HG02870 (cell line): ENCODE data around the gene FKBP8.

Experiments
- ATAC-seq: cut with Tn5 transposase; IDR thresholded peaks from one replicate; pipeline ENCODE4 v1.9.1; 2021; ENCODE audit warnings: mild to moderate bottlenecking, moderate library complexity; ENCODE audit not compliant: unreplicated experiment

Gene FKBP8

DNA sequence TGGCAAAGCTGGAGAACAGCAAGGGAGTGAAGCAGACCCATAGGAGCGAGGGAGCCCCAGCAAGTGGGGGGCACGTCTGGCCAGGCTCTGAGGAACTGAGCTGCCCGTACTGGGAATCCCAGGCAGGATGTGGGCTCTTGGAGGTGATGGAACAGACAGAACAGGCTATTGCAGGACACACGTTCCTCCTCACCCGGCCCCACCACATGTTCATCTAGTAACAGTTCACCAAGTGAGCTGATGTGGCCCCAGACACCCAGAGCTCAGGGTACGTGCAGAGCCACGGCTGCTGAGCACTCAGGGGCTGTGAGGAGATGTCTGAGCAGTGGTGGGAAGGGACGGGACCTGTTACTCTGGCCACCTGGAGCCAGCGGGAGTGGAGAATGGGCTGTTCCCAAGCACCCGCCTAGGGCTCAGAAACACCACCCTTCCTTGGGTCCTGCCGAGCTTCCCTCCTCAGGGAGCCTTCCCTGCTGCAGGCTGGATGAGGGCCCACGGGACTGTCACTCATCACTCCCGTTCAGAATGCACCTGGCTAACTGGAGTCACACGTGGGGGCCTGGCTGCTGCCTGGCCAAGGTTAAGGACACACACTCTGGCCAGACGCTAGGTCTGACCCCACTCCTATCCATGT is 39.9 kb downstream of the FKBP8 start:
- ATAC-seq = no peak

DNA sequence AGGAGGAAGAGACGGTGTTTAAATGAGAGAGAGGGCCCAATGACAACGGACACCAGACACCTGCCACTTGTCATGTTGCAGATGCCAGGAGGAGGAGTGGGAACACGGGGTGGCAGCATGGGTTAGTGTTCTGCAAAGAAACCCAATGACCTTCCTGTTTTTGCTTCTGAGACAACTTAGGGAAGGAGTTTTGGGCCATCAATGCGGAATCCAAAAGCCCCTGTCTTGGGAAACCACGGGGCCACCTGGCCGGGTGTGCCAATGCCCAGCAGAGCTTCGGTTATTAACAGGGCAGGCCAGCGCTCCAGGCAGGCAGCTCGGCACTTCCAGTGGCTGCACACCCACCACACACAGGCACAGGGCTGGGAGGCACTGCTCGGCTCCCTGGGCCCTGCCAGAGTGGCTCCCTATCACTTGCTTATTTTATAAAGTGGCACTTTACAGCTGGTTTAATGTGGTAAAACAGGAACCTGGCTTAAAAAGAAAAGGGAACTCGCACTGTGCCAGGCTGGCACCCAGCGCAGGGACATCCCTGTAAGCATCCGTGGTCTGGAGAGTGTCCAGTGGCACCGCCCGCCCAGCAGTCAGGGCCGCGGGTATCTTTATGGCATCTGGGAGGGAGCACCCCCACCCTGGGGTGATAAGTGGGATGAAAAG is 40.6 kb downstream of the FKBP8 start:
- no peak for ATAC-seq

DNA sequence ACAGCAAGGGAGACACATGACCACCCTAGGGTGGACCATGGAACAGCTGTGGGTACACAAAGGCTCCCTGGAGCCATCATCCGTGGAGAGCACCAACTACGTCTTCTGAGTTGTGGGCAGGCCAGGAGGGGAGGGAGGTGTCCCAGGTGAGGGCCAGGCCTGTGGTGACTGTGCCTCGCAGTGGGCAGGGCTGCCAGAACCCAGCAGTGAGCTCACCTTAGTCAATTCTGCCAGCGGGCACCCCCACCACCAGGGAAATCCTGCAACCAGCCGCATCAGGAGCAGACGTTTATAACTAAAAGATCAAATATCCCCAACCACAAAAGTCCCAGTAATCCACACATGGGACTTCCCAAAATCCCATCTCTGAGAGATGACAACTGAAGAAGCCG is 41.1 kb downstream of the FKBP8 start:
- no peak for ATAC-seq

DNA sequence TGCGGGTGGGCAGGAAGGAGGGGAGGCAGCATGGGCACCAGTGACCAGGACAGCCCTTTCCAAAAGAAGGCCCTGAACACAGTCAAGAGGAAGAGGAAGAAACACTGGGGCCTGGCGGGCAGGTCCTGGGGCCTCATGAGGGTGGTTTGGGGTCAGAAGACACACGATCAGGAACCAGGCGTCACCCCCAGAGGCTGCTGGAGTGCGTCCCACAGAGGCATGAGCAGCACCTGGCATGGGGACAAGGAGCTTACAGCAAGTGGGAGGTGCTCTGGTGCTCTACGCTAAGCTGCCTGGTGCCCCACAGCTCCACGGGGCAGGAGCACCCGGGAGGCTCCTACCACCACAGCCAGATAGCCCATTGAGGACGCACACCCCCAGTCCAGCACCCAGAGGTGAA is 41.5 kb downstream of the FKBP8 start:
- ATAC-seq = no peak

DNA sequence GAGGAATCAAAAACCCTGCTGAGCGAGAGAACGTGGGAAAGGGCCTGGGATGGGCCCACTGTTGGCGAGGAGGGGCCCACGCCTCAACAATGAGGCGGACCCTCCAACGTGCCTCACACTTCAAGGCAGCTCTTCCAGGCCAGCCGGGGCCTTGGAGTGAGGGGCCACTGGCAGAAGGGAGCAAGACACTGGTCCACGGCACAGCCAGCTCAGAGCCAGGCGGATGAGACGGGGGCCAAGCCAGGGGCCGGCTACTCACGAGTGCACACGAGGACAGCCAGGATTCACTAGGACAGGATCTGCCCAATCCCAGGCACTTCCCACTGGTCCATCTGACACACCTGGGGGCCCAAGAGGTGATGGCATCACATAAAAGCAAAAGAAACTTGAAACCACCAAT is 42.0 kb downstream of the FKBP8 start:
- no peak for ATAC-seq

DNA sequence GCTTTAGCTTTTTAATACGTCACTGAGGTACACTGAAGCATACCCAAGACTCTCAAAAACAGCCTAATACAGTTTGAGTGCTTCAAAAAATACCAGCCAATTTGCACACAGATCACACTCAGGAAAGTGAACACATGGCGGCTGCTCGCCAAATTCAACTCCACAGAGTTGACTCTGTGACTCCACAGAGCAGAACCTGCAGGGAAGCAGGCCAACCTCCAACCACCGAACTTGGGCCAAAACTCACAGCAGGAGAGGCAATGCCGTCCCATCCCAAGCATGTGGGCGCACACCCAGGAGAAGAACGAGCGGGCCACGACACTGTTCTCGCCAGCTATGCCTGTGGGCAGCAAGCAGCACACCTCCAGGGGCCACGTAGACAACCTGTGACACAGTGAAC is 42.6 kb downstream of the FKBP8 start:
- no peak for ATAC-seq

DNA sequence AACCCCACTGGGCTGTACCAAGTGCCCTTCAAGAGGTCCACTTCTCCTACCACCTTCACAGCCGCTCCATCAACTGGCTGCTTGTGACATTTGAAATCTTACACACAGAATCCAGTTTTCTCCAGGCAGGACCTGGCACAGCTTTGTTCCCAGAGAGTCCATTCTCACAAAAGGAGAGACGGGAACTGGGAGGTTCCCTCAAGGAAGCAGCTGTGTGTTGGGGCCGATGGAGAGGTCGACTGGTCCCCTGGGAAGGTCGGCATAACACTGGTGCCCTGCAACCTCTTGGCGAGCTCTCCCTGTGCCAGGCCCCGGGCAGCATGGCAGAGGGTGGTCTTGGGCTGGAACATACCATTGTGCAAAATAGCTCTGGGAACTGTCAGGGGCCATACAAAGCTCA is 43.0 kb downstream of the FKBP8 start:
- ATAC-seq = no peak

DNA sequence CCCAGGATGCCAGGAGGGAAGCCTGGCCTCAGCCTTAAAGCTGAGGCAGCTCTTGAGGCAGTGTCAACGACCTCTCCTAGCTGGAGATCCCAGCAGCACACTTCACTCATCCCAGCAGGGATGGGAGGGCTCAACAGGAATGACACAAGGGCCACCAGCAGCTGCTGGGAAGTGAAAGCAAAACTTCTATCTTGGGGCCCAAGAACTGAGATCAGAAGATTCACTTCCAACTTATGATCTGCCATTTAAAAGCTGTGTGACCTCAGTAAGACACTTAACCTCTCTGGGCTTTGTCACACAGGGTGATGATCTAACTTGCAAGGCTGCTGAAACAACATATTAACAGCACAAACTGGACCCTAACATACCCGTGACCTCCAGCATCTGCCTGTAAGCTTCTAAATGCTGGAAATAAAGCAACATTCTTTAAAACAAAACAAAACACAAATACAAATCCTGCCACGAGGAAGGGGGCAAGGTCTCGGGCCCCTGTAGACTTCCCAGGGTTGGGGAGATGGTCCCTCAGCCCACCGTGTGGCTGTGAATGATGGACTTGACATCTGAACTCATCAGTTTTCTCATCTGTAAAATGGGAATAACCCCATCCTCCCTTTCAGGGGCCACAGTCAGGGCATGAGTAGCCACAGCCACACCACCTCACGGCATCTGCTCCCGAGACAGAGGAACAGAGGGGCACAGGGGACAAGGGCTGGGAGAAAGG is 44.2 kb downstream of the FKBP8 start:
- ATAC-seq = no peak

DNA sequence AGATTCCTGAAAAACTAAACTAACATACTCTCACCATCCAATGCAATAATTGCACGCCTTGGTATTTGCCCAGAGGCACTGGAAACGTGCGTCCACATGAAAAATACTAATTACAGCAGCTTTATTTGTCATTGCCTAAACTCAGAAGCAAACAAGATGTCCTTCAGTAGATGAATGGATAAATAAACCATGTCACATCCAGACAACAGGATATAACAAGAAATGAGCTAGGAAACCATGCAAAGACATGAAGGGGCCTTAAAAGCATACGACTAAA is 46.5 kb downstream of the FKBP8 start:
- ATAC-seq = no peak

DNA sequence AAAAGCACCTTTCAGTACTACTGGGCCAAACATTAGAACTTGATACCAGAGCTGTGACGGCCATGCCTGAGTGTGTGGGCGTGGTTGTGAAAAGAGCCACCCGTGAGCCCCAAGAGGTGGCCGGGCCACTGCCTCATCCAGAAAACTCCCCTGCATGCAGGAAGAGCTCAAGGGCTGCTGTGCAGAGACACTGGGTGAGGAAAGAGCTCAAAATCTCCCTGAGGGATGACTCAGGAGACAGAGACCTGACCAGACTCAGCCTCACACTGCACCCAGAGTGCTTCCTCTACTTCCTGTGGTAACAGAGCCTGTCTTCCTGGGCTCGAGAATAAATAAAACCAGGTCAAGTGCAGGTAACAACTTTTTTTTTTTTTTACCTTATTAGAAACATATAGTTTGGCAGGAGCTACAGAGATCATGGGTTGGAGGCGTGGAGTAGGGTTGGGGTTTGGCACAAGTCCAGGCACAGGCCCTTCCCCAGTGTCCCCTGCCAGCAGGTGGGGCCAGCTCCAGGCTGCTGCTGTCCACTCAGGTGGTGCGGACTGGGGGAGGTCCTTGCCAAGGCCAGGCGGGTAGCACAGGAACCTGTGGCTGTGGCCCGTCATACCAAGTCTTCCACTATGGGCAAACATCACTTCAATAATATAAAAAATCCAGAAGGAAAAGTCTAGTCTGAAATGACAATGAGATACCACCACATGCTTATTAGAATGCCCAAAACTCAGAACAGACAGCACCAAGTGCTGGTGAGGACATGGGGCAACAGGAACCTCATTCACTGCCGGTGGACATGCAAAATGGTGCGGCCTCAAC is 47.0 kb downstream of the FKBP8 start:
- ATAC-seq = no peak

DNA sequence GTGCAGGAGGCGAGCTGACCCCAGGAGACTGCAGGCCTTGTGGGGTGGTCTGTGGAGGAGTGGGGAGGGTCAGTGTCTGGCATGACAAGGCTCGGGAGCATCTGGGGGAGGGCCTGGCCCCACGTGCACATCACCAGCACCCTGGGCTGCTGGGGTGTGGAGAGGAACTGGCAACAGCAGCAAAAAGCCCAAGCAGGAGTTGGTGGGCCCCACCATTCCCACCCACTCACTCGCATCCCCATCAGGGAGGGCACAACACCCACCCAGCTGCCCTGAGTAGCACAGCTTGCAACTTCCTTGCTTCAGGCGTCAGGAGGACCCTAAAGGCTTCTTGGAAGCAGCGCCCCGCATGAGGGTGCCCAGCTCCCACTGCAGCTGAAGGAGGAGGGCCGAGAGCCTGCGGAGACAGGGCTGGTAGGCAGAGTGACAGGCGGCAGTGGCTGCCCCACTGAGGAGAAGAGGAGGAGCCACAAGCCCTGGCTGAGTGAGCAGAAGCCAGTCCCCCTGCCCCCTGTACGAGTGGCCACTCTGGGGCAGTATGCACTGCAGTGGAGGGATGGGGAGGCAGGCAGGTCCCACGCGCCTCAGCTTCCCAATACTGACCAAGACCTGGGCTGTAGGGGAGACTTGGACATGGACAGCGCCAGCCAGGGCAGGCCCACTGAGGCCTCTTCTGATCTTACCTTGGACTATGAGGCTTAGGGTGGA is 48.0 kb downstream of the FKBP8 start:
- ATAC-seq = no peak

DNA sequence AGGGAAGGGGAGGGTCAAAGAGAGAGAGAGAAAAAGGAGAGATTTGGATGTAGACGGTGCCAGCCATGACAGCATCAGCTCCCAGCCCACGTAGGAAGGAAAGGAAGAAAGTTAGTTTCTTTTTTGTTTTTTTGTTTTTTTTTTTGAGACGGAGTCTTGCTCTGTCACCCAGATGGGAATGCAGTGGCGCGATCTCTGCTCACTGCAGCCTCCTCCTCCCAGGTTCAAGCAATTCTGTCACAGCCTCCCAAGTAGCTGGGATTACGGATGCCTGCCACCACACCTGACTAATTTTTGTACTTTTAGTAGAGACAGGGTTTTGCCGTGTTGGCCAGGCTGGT is 49.1 kb downstream of the FKBP8 start:
- ATAC-seq = no peak

DNA sequence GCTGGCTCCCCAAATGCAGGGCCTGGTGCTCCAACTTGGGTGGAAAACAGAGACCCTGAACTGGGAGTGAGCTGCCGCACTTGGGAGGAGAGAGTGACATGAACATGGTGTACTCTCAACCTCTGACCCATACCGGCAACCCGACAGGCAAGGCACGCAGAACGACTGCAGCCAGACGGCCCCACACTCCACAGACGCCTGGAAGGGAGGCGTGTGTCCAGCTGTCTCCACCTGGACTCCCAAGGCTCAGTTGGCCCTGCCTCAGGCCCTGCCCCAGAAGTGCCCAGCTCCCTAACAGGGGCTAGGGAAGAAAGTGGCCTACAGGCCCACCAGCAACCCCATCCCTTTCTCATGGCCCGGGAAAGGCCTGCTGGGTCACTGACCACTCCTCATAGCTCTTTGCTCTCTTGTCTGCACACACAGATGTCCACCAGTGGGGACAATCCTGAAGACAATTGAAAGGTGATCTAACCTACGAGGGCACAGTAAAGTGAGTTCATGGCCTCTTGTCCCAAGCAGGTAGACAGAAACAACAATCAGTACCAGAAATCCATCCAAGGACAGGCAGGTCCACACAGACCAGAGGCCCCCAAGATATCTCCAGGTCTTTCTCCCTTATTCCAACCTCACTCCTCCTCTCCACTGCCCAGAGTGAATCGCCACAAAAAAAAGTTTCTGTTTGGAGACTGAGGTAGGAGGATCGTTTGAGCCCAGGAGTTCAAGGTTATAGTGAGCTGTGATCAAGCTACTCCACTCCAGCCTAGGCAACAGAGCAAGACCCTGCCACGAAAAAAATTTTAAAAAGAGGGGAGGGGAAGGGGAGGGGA is 49.7 kb downstream of the FKBP8 start:
- ATAC-seq = no peak

DNA sequence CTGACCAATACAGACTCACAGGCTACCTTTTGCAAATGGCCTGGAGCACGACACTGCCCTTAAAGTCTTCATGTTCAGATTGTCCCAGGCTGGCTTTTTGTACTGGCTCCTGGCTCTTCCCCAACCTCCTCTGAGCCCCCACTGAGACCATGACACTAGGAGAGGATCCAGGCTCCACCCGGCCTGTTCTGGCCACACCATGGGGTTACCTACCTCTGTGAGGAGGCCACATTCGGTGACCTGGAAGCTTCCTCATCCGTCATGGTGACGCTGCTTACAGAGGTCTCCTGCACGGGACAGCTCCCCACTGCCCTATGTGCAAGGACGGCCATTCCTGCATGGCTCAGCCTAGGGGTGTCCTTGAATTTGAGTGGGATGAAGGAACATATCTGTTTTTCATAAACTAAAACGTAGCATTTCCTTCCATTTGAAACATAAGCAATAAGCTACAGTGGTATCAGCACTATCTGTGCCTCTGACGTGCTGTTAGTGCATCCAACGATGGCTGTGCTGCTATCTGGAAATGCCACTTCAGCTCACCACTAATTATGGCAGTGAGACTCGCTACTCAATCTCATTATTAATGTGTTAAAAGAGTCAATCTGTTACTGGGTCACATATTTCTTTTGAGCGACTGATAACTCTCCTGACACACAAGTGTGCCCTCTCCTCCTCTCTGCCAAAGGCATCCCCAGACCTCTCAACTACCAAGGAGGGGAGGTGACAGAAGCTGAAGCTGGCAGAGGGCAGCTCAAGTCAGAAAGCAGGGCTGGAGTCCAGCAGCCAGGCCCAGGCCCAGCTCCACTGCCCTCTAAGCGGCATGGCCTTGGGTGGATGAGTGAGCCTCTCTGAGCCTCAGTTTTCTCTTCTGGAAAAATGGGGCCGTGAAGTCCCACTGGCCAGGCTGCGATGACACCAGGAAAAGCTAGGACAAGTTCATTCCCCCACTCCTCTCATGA is 51.1 kb downstream of the FKBP8 start:
- no peak for ATAC-seq

DNA sequence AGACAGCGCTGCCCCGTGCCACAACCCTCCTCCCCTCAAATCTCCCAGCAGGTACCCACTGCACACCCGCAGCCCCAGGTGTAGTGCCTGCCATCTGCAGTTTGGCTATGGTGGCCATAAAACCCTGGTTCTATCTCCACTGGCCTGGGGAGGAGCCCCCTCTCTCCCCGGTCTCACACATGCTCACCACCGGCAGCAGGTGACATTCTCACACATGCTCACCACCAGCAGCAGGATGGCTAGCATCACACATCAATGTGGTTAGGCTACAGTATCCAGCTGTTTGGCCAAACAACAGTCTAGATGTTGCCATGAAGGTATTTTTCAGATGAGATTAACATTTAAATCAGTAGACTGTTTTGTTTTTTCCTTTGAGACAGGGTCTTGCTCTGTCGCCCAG is 52.6 kb downstream of the FKBP8 start:
- no peak for ATAC-seq

DNA sequence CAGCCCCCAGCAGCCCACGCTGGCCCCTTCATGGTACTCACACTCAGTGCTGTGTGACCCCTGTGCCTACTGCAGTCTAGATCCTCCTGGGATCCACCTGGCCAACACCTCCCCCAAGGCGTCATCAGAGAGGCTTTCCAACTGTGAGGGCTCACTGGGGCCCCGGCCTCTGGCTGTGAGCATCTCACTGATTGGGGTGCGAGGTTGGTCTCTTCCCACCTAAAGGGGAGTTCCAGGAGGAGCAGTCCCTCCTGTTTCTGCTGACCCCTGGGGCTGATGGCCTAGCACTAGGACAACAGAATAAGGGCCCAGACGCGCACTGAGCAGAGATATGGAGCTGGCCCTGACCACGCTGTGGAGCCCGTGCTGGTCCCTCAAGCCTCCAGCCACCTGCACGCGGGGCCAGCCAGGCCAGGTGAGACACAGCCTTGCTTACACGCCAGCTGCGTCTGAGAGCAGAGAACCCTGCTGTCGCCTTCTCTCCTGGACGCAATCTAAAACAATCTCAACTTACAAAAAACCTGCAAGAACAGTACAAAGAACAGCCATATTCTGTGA is 53.7 kb downstream of the FKBP8 start:
- ATAC-seq = no peak

DNA sequence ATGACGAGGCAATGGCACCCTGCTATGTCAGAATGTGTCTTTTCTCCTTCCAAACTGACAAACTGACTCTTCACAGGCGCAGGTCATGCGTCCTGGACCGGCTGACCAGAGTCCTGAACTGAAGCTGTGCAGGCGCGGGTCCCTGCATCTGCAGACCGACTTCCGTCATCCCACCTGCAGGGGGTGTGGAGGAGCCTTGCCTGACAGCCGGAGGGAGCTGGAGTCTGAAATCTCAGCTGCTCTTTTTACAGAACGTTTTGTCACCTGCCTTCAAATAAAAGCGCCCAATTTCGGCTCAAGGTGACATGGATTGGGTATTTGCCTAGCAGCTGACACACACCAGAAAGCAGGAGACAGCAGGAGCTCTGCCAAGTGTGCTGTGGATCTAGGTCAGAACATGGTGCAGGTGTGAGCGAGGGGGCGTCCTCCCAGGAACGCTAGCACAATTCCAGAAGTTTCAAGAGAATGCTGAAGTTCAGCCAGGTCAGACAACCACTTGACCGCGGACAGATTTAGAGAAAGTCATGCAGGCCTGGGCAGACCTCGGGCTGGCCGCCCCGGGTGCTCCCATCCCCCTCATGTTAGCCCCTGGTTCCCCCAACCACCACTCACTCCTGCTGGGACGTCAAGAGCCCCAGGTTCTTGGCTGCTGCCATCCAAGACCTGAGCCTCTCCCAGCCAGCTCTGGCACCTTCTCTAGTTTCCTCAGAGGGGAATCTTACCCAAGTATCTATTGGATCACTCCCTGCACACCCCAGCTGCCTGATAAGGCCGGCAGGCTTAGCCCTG is 54.3 kb downstream of the FKBP8 start:
- ATAC-seq = no peak

DNA sequence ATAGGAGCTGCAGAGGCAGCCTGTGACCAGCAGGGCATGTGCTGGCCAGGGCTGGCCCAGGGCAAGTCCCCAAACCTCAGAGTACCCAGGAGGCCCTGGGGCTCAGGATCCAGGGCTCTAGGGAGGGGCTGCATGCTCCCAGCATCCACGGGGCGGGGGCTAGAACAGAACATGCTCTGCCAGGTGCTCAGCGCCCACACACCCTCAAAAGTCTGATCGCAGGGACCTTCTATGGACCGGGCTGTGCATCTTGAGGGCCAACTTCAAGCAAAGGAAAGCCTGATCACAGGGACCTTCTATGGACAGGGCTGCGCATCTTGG is 55.0 kb downstream of the FKBP8 start:
- no peak for ATAC-seq
